GM21526 (cell line): ENCODE measurements around the gene DLK1.

Experiments used
- ATAC-seq: cut with Tn5 transposase; IDR thresholded peaks from one replicate; pipeline ENCODE4 v1.9.1; 2021; ENCODE audit warnings: moderate library complexity; ENCODE audit not compliant: unreplicated experiment, low FRiP score

Gene DLK1

GRCh38 chr14:100692859-100693558, 33.7 kb upstream of the DLK1 start:
- ATAC-seq: no peak

- no peak for ATAC-seq
Observed at GRCh38 chr14:100693877-100694578, 32.7 kb upstream of the DLK1 start.

GRCh38 chr14:100694579-100695422, 31.9 kb upstream of the DLK1 start:
- ATAC-seq: no peak

- no peak for ATAC-seq
Observed at GRCh38 chr14:100695423-100695738, 31.3 kb upstream of the DLK1 start.

- no peak for ATAC-seq
Observed at GRCh38 chr14:100696008-100696407, 30.7 kb upstream of the DLK1 start.

GRCh38 chr14:100696590-100696989, 30.1 kb upstream of the DLK1 start:
- no peak for ATAC-seq

GRCh38 chr14:100698066-100698465, 28.6 kb upstream of the DLK1 start:
- no peak for ATAC-seq

GRCh38 chr14:100698666-100699448, 27.8 kb upstream of the DLK1 start:
- ATAC-seq: no peak

- ATAC-seq: no peak
Observed at GRCh38 chr14:100701314-100701713, 25.4 kb upstream of the DLK1 start.

GRCh38 chr14:100702590-100702989, 24.1 kb upstream of the DLK1 start:
- no peak for ATAC-seq

GRCh38 chr14:100703386-100704220, 23.1 kb upstream of the DLK1 start:
- no peak for ATAC-seq

GRCh38 chr14:100706200-100706599, 20.5 kb upstream of the DLK1 start:
- ATAC-seq: no peak

GRCh38 chr14:100706860-100707259, 19.8 kb upstream of the DLK1 start:
- ATAC-seq: no peak

- no peak for ATAC-seq
Observed at GRCh38 chr14:100708425-100709288, 18.0 kb upstream of the DLK1 start.

GRCh38 chr14:100709289-100710284, 17.1 kb upstream of the DLK1 start:
- no peak for ATAC-seq

GRCh38 chr14:100710391-100710790, 16.3 kb upstream of the DLK1 start:
- no peak for ATAC-seq

GRCh38 chr14:100710826-100711462, 15.7 kb upstream of the DLK1 start:
- ATAC-seq: no peak
